ENCODE results near the gene ATXN10.

DNA sequence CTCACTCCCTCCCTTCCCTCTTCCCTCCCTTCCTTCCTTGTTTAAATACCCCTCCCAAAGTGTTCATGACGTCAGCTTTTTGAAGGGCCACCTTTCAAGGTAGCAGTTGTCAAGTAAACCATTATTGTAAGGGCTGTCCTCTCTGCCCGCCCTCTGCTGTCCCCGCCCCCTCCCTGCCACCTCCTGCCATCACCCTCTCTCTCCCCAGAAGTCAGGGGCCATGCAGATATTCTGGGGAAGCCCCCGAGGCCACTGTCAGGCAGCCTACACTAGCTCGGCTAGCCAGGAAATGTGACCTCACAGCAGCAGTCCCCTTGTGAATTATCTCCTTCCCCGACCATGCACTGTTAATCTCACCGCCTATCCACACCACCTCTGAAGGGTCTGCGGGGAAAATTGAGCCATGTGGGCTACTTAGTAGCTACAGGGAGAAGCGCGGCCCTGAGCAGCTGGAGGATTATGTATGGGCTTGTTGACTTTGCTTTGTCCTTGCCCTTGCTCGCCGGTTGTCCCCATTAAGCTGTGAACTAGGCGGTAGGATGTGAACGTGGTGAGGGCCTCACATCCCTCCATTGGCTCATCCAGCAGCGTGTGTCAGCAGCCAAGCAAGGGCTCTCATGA is 42.1 kb upstream of the ATXN10 start:
- TF ChIP-seq, protein P1, sequence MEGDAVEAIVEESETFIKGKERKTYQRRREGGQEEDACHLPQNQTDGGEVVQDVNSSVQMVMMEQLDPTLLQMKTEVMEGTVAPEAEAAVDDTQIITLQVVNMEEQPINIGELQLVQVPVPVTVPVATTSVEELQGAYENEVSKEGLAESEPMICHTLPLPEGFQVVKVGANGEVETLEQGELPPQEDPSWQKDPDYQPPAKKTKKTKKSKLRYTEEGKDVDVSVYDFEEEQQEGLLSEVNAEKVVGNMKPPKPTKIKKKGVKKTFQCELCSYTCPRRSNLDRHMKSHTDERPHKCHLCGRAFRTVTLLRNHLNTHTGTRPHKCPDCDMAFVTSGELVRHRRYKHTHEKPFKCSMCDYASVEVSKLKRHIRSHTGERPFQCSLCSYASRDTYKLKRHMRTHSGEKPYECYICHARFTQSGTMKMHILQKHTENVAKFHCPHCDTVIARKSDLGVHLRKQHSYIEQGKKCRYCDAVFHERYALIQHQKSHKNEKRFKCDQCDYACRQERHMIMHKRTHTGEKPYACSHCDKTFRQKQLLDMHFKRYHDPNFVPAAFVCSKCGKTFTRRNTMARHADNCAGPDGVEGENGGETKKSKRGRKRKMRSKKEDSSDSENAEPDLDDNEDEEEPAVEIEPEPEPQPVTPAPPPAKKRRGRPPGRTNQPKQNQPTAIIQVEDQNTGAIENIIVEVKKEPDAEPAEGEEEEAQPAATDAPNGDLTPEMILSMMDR (IDR thresholded peaks at IDR 0.05): no peak
- no peak for TF ChIP-seq POLR2A (IDR thresholded peaks at IDR 0.05)
